SK-N-SH treated with all-trans-retinoic acid at 6 μM for 48 hours (cell line): ENCODE results near the gene FABP1.

Experiments used
- ATAC-seq: fragments of 200-7000 bp; cut with Tn5 transposase; 3 replicates; pipeline ENCODE4 v1.9.1; 2020; ENCODE audit warnings: mild to moderate bottlenecking, moderate library complexity
- BACH2 ChIP-seq: fragments of 250-450 bp; sonication (Bioruptor Pico); IDR thresholded peaks from 2 replicates; pipeline ENCODE4 v1.9.0; 2021; ENCODE audit warnings: mild to moderate bottlenecking, borderline replicate concordance
- CREB5 ChIP-seq: fragments of 250-450 bp; sonication (Bioruptor Pico); IDR thresholded peaks from 2 replicates; pipeline ENCODE4 v1.5.1; 2020; ENCODE audit warnings: low read depth, mild to moderate bottlenecking, moderate library complexity
- CSDC2 ChIP-seq: fragments of 250-450 bp; sonication (Bioruptor Pico); IDR thresholded peaks from 2 replicates; pipeline ENCODE4 v1.5.0; 2020; ENCODE audit warnings: mild to moderate bottlenecking, moderate library complexity
- CSRNP3 ChIP-seq: fragments of 250-450 bp; sonication (Bioruptor Pico); IDR thresholded peaks from 2 replicates; pipeline ENCODE4 v1.5.1; 2021; ENCODE audit warnings: mild to moderate bottlenecking, moderate library complexity
- ESRRG ChIP-seq: fragments of 250-450 bp; sonication (Bioruptor Pico); IDR thresholded peaks from 2 replicates; pipeline ENCODE4 v1.6.1; 2021; ENCODE audit warnings: mild to moderate bottlenecking
- PPARA ChIP-seq: fragments of 250-450 bp; sonication (Bioruptor Pico); IDR thresholded peaks from 2 replicates; pipeline ENCODE4 v1.5.0; 2020; ENCODE audit warnings: mild to moderate bottlenecking, borderline replicate concordance
- SNAI2 ChIP-seq: fragments of 250-450 bp; sonication (Bioruptor Pico); IDR thresholded peaks from 2 replicates; pipeline ENCODE4 v1.5.0; 2020; ENCODE audit warnings: mild to moderate bottlenecking, moderate library complexity
- ZC3H10 ChIP-seq: fragments of 250-450 bp; sonication (Bioruptor Pico); IDR thresholded peaks from 2 replicates; pipeline ENCODE4 v1.5.1; 2021; ENCODE audit warnings: mild to moderate bottlenecking, moderate library complexity
- TF ChIP-seq, protein P1 (sequence below): fragments of 250-450 bp; sonication (Bioruptor Pico); IDR thresholded peaks from 2 replicates; pipeline ENCODE4 v1.8.0; 2021; ENCODE audit warnings: low read depth, mild to moderate bottlenecking, moderate library complexity, borderline replicate concordance

Gene FABP1

GRCh38 chr2:88074854-88075292 lies 53.0 kb downstream of the FABP1 start (continued):
- TF ChIP-seq PPARA (CRISPR knock-in tag), result no peak
- TF ChIP-seq, protein P1, sequence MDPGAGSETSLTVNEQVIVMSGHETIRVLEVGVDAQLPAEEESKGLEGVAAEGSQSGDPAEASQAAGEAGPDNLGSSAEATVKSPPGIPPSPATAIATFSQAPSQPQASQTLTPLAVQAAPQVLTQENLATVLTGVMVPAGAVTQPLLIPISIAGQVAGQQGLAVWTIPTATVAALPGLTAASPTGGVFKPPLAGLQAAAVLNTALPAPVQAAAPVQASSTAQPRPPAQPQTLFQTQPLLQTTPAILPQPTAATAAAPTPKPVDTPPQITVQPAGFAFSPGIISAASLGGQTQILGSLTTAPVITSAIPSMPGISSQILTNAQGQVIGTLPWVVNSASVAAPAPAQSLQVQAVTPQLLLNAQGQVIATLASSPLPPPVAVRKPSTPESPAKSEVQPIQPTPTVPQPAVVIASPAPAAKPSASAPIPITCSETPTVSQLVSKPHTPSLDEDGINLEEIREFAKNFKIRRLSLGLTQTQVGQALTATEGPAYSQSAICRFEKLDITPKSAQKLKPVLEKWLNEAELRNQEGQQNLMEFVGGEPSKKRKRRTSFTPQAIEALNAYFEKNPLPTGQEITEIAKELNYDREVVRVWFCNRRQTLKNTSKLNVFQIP (CRISPR knock-in tag), result no peak
- no peak for TF ChIP-seq ESRRG (CRISPR knock-in tag)
- peak; percentile 55; the same call in 1 of the 2 replicates for TF ChIP-seq SNAI2 (CRISPR knock-in tag)
- TF ChIP-seq CREB5, result peak; percentile 79

GRCh38 chr2:88074150-88074549 lies 53.7 kb downstream of the FABP1 start:
- no peak for ATAC-seq
- TF ChIP-seq CSRNP3 (CRISPR knock-in tag), result no peak
- TF ChIP-seq ZC3H10, result no peak
- TF ChIP-seq CSDC2, result no peak
- TF ChIP-seq, protein P1 (CRISPR knock-in tag), result no peak
- TF ChIP-seq BACH2, result no peak
